ENCODE data around the gene SH2D3C. TPM values are rescaled to one million over a fixed set of nuclear protein-coding genes. Genes with fewer than 3 reads are reported as not detected.

SH2D3C gene
- total RNA-seq, 1 donor from 2014 or later = 0.05 TPM

GRCh38 chr9:127703289-127703946 lies 75.0 kb downstream of the SH2D3C start:
- no peak for DNase-seq (ENCODE audit: low read depth)

- DNase-seq (ENCODE audit: low read depth) = no peak
Observed at GRCh38 chr9:127700594-127701255, 77.7 kb downstream of the SH2D3C start.

GRCh38 chr9:127700140-127700539 lies 78.3 kb downstream of the SH2D3C start:
- no peak for DNase-seq (ENCODE audit: low read depth)

GRCh38 chr9:127698985-127699670 lies 79.3 kb downstream of the SH2D3C start:
- DNase-seq (ENCODE audit: low read depth) = peak; percentile 93

GRCh38 chr9:127698386-127698785 lies 80.1 kb downstream of the SH2D3C start:
- no peak for DNase-seq (ENCODE audit: low read depth)

- DNase-seq (ENCODE audit: low read depth) = no peak
Observed at GRCh38 chr9:127697575-127697974, 80.9 kb downstream of the SH2D3C start.

GRCh38 chr9:127694890-127695720 lies 83.4 kb downstream of the SH2D3C start:
- DNase-seq (ENCODE audit: low read depth) = no peak

- DNase-seq (ENCODE audit: low read depth) = no peak
Observed at GRCh38 chr9:127693697-127694096, 84.8 kb downstream of the SH2D3C start.

- no peak for DNase-seq (ENCODE audit: low read depth)
Observed at GRCh38 chr9:127693143-127693542, 85.3 kb downstream of the SH2D3C start.

- DNase-seq (ENCODE audit: low read depth) = no peak
Observed at GRCh38 chr9:127692071-127692470, 86.4 kb downstream of the SH2D3C start.

- no peak for DNase-seq (ENCODE audit: low read depth)
Observed at GRCh38 chr9:127690735-127691134, 87.7 kb downstream of the SH2D3C start.

GRCh38 chr9:127689329-127690000 lies 89.0 kb downstream of the SH2D3C start:
- DNase-seq (ENCODE audit: low read depth) = no peak

Other genes starting within 250 kb of the SH2D3C start
- gene STXBP1, start 166.4 kb downstream of the SH2D3C start, total RNA-seq = 10.8 and 37.5 TPM in 2 replicates
- gene CFAP157, start 71.7 kb downstream of the SH2D3C start, total RNA-seq = 0.10 TPM in 1 of 2 replicates, not detected in the other
- gene PTRH1, start 63.0 kb downstream of the SH2D3C start, total RNA-seq = 21.8 and 45.1 TPM in 2 replicates
- gene TTC16, start 62.6 kb downstream of the SH2D3C start, total RNA-seq = 0.10 TPM in 1 of 2 replicates, not detected in the other
- gene TOR2A, start 43.4 kb downstream of the SH2D3C start, total RNA-seq = 3.3 and 6.4 TPM in 2 replicates
- 43.6 and 69.1 TPM in 2 replicates for gene CDK9, start 7.4 kb upstream of the SH2D3C start, total RNA-seq
- gene FPGS, start 24.2 kb upstream of the SH2D3C start, total RNA-seq = 75.2 and 136 TPM in 2 replicates
- 0.87 and 6.8 TPM in 2 replicates for gene ENG, start 76.0 kb upstream of the SH2D3C start, total RNA-seq
- gene AK1, start 99.0 kb upstream of the SH2D3C start, total RNA-seq = 37.3 and 43.8 TPM in 2 replicates
- gene ST6GALNAC6, start 120.9 kb upstream of the SH2D3C start, total RNA-seq = 23.1 and 30.5 TPM in 2 replicates
- gene ST6GALNAC4, start 138.4 kb upstream of the SH2D3C start, total RNA-seq = 31.8 and 33.0 TPM in 2 replicates
- 0.65 and 2.1 TPM in 2 replicates for gene PIP5KL1, start 152.1 kb upstream of the SH2D3C start, total RNA-seq
- 6.4 and 7.1 TPM in 2 replicates for gene DPM2, start 159.2 kb upstream of the SH2D3C start, total RNA-seq
- 5.0 and 39.1 TPM in 2 replicates for gene EEIG1, start 202.3 kb upstream of the SH2D3C start, total RNA-seq